GM23248 (cell line): ENCODE measurements around the gene CLECL1. TPM values are rescaled to one million over a fixed set of nuclear protein-coding genes. Genes with fewer than 3 reads are reported as not detected.

Experiments
- DNase-seq: peaks from one replicate; pipeline ENCODE4 v3.0.0-alpha.2; 2015
- H2AFZ ChIP-seq: fragments of 200-600 bp; sonication (generic); 2 replicates; pipeline ENCODE4 v1.6.1; 2016; ENCODE audit warnings: antibody characterized with exemption
- H3F3A ChIP-seq: fragments of 200-600 bp; sonication (generic); 2 replicates; pipeline ENCODE4 v1.6.1; 2016; ENCODE audit warnings: mild to moderate bottlenecking, antibody characterized with exemption, mixed run types; ENCODE audit not compliant: insufficient read depth
- H3K27ac ChIP-seq: fragments of 200-600 bp; sonication (generic); 2 replicates; pipeline ENCODE4 v1.5.1; 2016; ENCODE audit warnings: mild to moderate bottlenecking
- H3K27me3 ChIP-seq: fragments of 200-600 bp; sonication (generic); replicated peaks from 2 replicates; pipeline ENCODE4 v1.6.1; 2016; ENCODE audit warnings: mild to moderate bottlenecking; ENCODE audit not compliant: insufficient read depth
- H3K36me3 ChIP-seq: fragments of 200-600 bp; sonication (generic); 2 replicates; pipeline ENCODE4 v1.6.1; 2016; ENCODE audit warnings: low read depth, mild to moderate bottlenecking
- H3K4me1 ChIP-seq: fragments of 200-600 bp; sonication (generic); 2 replicates; pipeline ENCODE4 v1.6.1; 2016; ENCODE audit warnings: mild to moderate bottlenecking; ENCODE audit not compliant: insufficient read depth
- H3K4me2 ChIP-seq: fragments of 200-600 bp; sonication (generic); one replicate; pipeline ENCODE4 v1.6.1; 2016; ENCODE audit warnings: mild to moderate bottlenecking; ENCODE audit not compliant: unreplicated experiment
- H3K4me3 ChIP-seq: fragments of 200-600 bp; sonication (generic); 2 replicates; pipeline ENCODE4 v1.5.1; 2016; ENCODE audit warnings: mild to moderate bottlenecking
- H3K79me2 ChIP-seq: fragments of 200-600 bp; sonication (generic); 2 replicates; pipeline ENCODE4 v1.6.1; 2016; ENCODE audit warnings: mild to moderate bottlenecking; ENCODE audit not compliant: insufficient read depth
- H3K9ac ChIP-seq: fragments of 200-600 bp; sonication (generic); 2 replicates; pipeline ENCODE4 v1.6.1; 2016; ENCODE audit warnings: mild to moderate bottlenecking
- H3K9me2 ChIP-seq: fragments of 200-600 bp; sonication (generic); 2 replicates; pipeline ENCODE4 v1.6.1; 2016; ENCODE audit warnings: mixed run types, mild to moderate bottlenecking, moderate library complexity; ENCODE audit not compliant: insufficient read depth
- H3K9me3 ChIP-seq: fragments of 200-600 bp; sonication (generic); one replicate; pipeline ENCODE4 v1.6.1; 2017; ENCODE audit warnings: low read depth
- H4K20me1 ChIP-seq: fragments of 200-600 bp; sonication (generic); 2 replicates; pipeline ENCODE4 v1.6.0; 2016; ENCODE audit not compliant: insufficient read depth
- EZH2 ChIP-seq: fragments of 200-600 bp; sonication (generic); IDR thresholded peaks from 2 replicates; pipeline ENCODE4 v1.6.1; 2018; ENCODE audit warnings: antibody characterized with exemption, mild to moderate bottlenecking; ENCODE audit not compliant: insufficient read depth, poor library complexity, severe bottlenecking
- EZH2phosphoT487 ChIP-seq: fragments of 200-600 bp; sonication (generic); IDR thresholded peaks from 2 replicates; pipeline ENCODE4 v1.6.1; 2018; ENCODE audit warnings: antibody characterized with exemption, moderate library complexity, mild to moderate bottlenecking, low read depth; ENCODE audit not compliant: insufficient read depth
- WGBS, 2 experiments: methylation state at CpG; one replicate each; pipeline ENCODE4 v1.1.6; 2015 to 2017; ENCODE audit warnings: low lambda C conversion rate in 2 of 2, low coverage in 1 of 2; ENCODE audit errors: missing lambda C conversion rate in 2 of 2; 5-methylcytosine and 5-hydroxymethylcytosine counted together
- in situ Hi-C: fragments of 300-500 bp; cut with MboI; formaldehyde crosslinking; loops from 2 replicates; pipeline ENCODE4 v1.15.0; 2020
- polyA plus RNA-seq: library from polyadenylated mRNA; unstranded; fragments of >200 nt; fragmentation: Nextera tagmentation; extraction: Ambion mirVana; gene quantifications from 2 replicates; pipeline ENCODE4 v1.2.1, GENCODE V29; 2016
- total RNA-seq: library from RNA; depleted of rRNA; stranded (reverse); fragments of >200 nt; shearing (Covaris generic); gene quantifications from 2 replicates; pipeline ENCODE4 v1.2.3, GENCODE V29; 2014

Gene CLECL1
- total and polyA plus RNA-seq, 2 experiments from 2014 or later, result not detected

GRCh38 chr12:9725213-9725870 is 7.6 kb downstream of the CLECL1 start:
- in situ Hi-C loops, result no loop called here
- no peak overlapping the region for H3K4me2 ChIP-seq
- DNase-seq, result no peak

GRCh38 chr12:9724023-9724422 is 8.9 kb downstream of the CLECL1 start:
- in situ Hi-C loops, result no loop called here
- no peaks in the 10 kb centered on the region for H3K4me1 ChIP-seq
- no peak overlapping the region for H3K4me3 ChIP-seq
- no peaks in the 10 kb centered on the region for H3K27me3 ChIP-seq
- no peaks in the 10 kb centered on the region for H3F3A ChIP-seq
- H3K9ac ChIP-seq, result no peak overlapping the region
- H3K79me2 ChIP-seq, result no peaks in the 10 kb centered on the region
- no peak overlapping the region for H2AFZ ChIP-seq
- no peak overlapping the region for H3K4me2 ChIP-seq
- H3K9me3 ChIP-seq, result no peaks in the 10 kb centered on the region
- no peaks in the 10 kb centered on the region for H3K36me3 ChIP-seq
- no peak for DNase-seq
- H3K9me2 ChIP-seq, result no peaks in the 10 kb centered on the region
- no peak overlapping the region for H3K27ac ChIP-seq
- no peaks in the 10 kb centered on the region for H4K20me1 ChIP-seq
- TF ChIP-seq EZH2phosphoT487 (no peak), EZH2 (no peak)
- 29 to 39% methylated on average over 1 of the region's 1 CpG for WGBS, 2 experiments

More at GRCh38 chr12:9725213-9725870, 7.6 kb downstream of the CLECL1 start:
- Histone ChIP-seq H3F3A (no peaks in the 10 kb centered on the region), H3K9me2 (no peaks in the 10 kb centered on the region), H3K27me3 (no peaks in the 10 kb centered on the region; the same call in 1 of the 2 replicates), H3K9ac (no peak overlapping the region), H3K79me2 (no peaks in the 10 kb centered on the region), H2AFZ (no peak overlapping the region), H4K20me1 (no peaks in the 10 kb centered on the region), H3K4me3 (no peak overlapping the region), H3K4me1 (no peaks in the 10 kb centered on the region), H3K27ac (no peak overlapping the region), H3K9me3 (no peaks in the 10 kb centered on the region), H3K36me3 (no peaks in the 10 kb centered on the region)
- WGBS, 2 experiments, result 51 to 60% methylated on average over 2 of the region's 2 CpGs
- TF ChIP-seq EZH2 (no peak), EZH2phosphoT487 (no peak)

- DNase-seq, result peak; percentile 49
- H3K79me2 ChIP-seq, result no peaks in the 10 kb centered on the region
- H3K9ac ChIP-seq, result no peak overlapping the region
- H3K4me3 ChIP-seq, result no peak overlapping the region
- no peaks in the 10 kb centered on the region for H3K9me3 ChIP-seq
- 59 to 65% methylated on average over 5 of the region's 5 CpGs for WGBS, 2 experiments
- H3K36me3 ChIP-seq, result no peaks in the 10 kb centered on the region
- no peak overlapping the region for H3K4me2 ChIP-seq
- H3K4me1 ChIP-seq, result no peaks in the 10 kb centered on the region
- TF ChIP-seq EZH2phosphoT487, result no peak
- TF ChIP-seq EZH2, result no peak
- H2AFZ ChIP-seq, result no peak overlapping the region
- in situ Hi-C loops, result no loop called here
- no peaks in the 10 kb centered on the region for H3K27me3 ChIP-seq
- H4K20me1 ChIP-seq, result no peaks in the 10 kb centered on the region; the same call in 1 of the 2 replicates
- no peak overlapping the region for H3K27ac ChIP-seq
- H3K9me2 ChIP-seq, result no peaks in the 10 kb centered on the region
- no peaks in the 10 kb centered on the region for H3F3A ChIP-seq
Measured at GRCh38 chr12:9721394-9722092, 11.4 kb downstream of the CLECL1 start.

- no peaks in the 10 kb centered on the region for H3K9me3 ChIP-seq
- H3F3A ChIP-seq, result no peaks in the 10 kb centered on the region
- H3K4me2 ChIP-seq, result no peak overlapping the region
- H4K20me1 ChIP-seq, result no peaks in the 10 kb centered on the region; the same call in 1 of the 2 replicates
- no peak overlapping the region for H2AFZ ChIP-seq
- H3K4me1 ChIP-seq, result no peaks in the 10 kb centered on the region
- in situ Hi-C loops, result no loop called here
- DNase-seq, result no peak
- H3K79me2 ChIP-seq, result no peaks in the 10 kb centered on the region
- no peaks in the 10 kb centered on the region for H3K36me3 ChIP-seq
- no peak overlapping the region for H3K9ac ChIP-seq
- no peak for TF ChIP-seq EZH2phosphoT487
- no peak for TF ChIP-seq EZH2
- 75 to 92% methylated on average over 1 of the region's 1 CpG for WGBS, 2 experiments
- no peak overlapping the region for H3K4me3 ChIP-seq
- no peaks in the 10 kb centered on the region for H3K9me2 ChIP-seq
- no peak overlapping the region for H3K27ac ChIP-seq
- H3K27me3 ChIP-seq, result no peaks in the 10 kb centered on the region
Measured at GRCh38 chr12:9719790-9720189, 13.1 kb downstream of the CLECL1 start.
